ENCODE results near the gene TRHDE. TPM values are rescaled to one million over a fixed set of nuclear protein-coding genes. Genes with fewer than 3 reads are reported as not detected.

Gene TRHDE
- total and polyA plus RNA-seq, 2 donors (not counting 3 experiments of a cell fraction or from before 2014, with no cell fraction given), result not detected

DNA sequence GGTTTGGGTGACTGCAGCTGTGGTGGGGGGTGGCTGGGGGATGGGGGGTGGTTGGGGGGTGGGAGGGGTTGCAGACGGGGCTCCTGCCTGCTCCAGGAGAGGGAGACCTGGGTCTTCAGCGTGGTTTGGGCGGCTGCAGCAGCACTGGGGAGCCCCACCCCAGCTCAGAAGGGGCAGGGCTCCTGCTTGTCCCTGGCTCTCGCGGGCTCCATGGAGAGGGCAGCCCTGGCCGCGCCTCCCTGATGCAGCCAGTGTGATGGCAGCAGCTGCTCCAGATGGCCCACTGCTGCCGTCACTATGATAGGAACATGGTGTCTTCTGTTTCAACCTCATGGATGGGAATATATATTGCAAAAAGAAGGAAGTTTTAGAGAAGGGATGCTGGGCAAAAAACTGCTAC is 22.9 kb downstream of the TRHDE start:
- no peaks in the 10 kb centered on the region for H3K4me1 ChIP-seq (ENCODE audit: control insufficient read depth, extremely low read depth, insufficient read depth, low read length)
- no peak overlapping the region for H2AFZ ChIP-seq (ENCODE audit: low read depth, low read length)
- ChIA-PET POLR2A (no interaction called here), CTCF (no interaction called here)
- no TSS peak for BruUV-seq (replicated peaks)
- no peaks in the 10 kb centered on the region for H3K36me3 ChIP-seq (ENCODE audit: control insufficient read depth in 2 of 2, extremely low read depth in 1 of 2, insufficient read depth in 2 of 2, low read length in 2 of 2)
- no peak overlapping the region for H3K27ac ChIP-seq (ENCODE audit: insufficient read depth, low read depth, low read length)
- TF ChIP-seq JUN (IDR thresholded peaks at IDR 0.05; ENCODE audit: borderline replicate concordance, insufficient read depth, insufficient read length, low read depth) (no peak), POLR2AphosphoS5 (IDR thresholded peaks at IDR 0.05; ENCODE audit: insufficient read depth, low read depth, low read length) (no peak), FOS (IDR thresholded peaks at IDR 0.05; ENCODE audit: borderline replicate concordance, insufficient read depth, low read length) (no peak)
- TF ChIP-seq, protein P1, sequence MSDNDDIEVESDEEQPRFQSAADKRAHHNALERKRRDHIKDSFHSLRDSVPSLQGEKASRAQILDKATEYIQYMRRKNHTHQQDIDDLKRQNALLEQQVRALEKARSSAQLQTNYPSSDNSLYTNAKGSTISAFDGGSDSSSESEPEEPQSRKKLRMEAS (IDR thresholded peaks at IDR 0.05; ENCODE audit: insufficient read depth, insufficient read length), result no peak
- H3K79me2 ChIP-seq (ENCODE audit: control insufficient read depth, insufficient read depth, low read length), result no peaks in the 10 kb centered on the region
- intact Hi-C loops (cut with micrococcal nuclease), result no loop called here
- no peak overlapping the region for H3K4me3 ChIP-seq (replicated peaks in 1 of 3; ENCODE audit: insufficient read depth in 1 of 3, low read depth in 1 of 3, low read length in 3 of 3)
- dilution Hi-C loops (cut with MboI; ENCODE audit: extremely low pct_ligation_motif_present, low sequenced_read_pairs), result no loop called here
- peaks cover 7% of the 10 kb centered on the region for H3K9me3 ChIP-seq (replicated peaks; ENCODE audit: control insufficient read depth, insufficient read depth, low read length)
- no peak overlapping the region for H3K9ac ChIP-seq (replicated peaks; ENCODE audit: extremely low read depth, insufficient read depth, low read length)
- H3K9me1 ChIP-seq (replicated peaks; ENCODE audit: control insufficient read depth, extremely low read depth, insufficient read depth, low read length), result no peaks in the 10 kb centered on the region
- H3K27me3 ChIP-seq (ENCODE audit: control insufficient read depth in 2 of 2, insufficient read depth in 2 of 2, low read length in 2 of 2), result no peaks in the 10 kb centered on the region
- DNase-seq (ENCODE audit: low read depth, low spot score) (no peak), FAIRE-seq (no peak)
- H3K4me2 ChIP-seq (ENCODE audit: insufficient read depth, low read length), result no peak overlapping the region
- no peaks in the 10 kb centered on the region for H4K20me1 ChIP-seq (replicated peaks; ENCODE audit: control insufficient read depth, extremely low read depth, insufficient read depth, low read length)

DNA sequence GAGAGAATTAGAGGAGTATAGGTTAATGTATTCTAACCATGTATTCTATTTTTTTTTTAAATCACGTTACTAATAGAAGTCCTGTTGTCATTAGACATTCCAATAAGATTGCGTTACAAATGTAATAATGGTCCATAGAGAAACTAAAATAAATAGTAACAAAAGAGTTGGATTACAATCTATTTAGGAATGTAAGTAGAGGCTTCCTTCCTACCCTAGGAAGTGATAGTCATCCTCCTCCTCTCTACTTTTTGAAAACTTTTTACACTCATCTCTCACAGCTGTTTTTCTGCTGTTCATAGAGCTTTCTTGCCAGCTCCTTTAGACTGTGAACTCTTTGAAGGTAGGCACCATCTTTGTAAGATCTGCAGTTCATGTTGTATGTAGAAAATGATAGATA is 23.6 kb downstream of the TRHDE start:
- Histone ChIP-seq H3K79me2 (ENCODE audit: control insufficient read depth, insufficient read depth, low read length) (no peaks in the 10 kb centered on the region), H4K20me1 (replicated peaks; ENCODE audit: control insufficient read depth, extremely low read depth, insufficient read depth, low read length) (no peaks in the 10 kb centered on the region), H2AFZ (ENCODE audit: low read depth, low read length) (no peak overlapping the region), H3K9me1 (replicated peaks; ENCODE audit: control insufficient read depth, extremely low read depth, insufficient read depth, low read length) (no peaks in the 10 kb centered on the region), H3K9me3 (replicated peaks; ENCODE audit: control insufficient read depth, insufficient read depth, low read length) (peaks cover 7% of the 10 kb centered on the region), H3K9ac (replicated peaks; ENCODE audit: extremely low read depth, insufficient read depth, low read length) (no peak overlapping the region), H3K4me3 (replicated peaks in 1 of 3; ENCODE audit: insufficient read depth in 1 of 3, low read depth in 1 of 3, low read length in 3 of 3) (no peak overlapping the region), H3K4me1 (ENCODE audit: control insufficient read depth, extremely low read depth, insufficient read depth, low read length) (no peaks in the 10 kb centered on the region), H3K36me3 (ENCODE audit: control insufficient read depth in 2 of 2, extremely low read depth in 1 of 2, insufficient read depth in 2 of 2, low read length in 2 of 2) (no peaks in the 10 kb centered on the region), H3K4me2 (ENCODE audit: insufficient read depth, low read length) (no peak overlapping the region), H3K27ac (ENCODE audit: insufficient read depth, low read depth, low read length) (no peak overlapping the region), H3K27me3 (ENCODE audit: control insufficient read depth in 2 of 2, insufficient read depth in 2 of 2, low read length in 2 of 2) (no peaks in the 10 kb centered on the region)
- FAIRE-seq (no peak), DNase-seq (ENCODE audit: low read depth, low spot score) (no peak)
- intact Hi-C loops (cut with micrococcal nuclease), result no loop called here
- ChIA-PET CTCF (no interaction called here), POLR2A (no interaction called here)
- dilution Hi-C loops (cut with MboI; ENCODE audit: extremely low pct_ligation_motif_present, low sequenced_read_pairs), result no loop called here
- TF ChIP-seq POLR2A (IDR thresholded peaks at IDR 0.05; ENCODE audit: low read depth, low read length) (no peak), FOS (IDR thresholded peaks at IDR 0.05; ENCODE audit: borderline replicate concordance, insufficient read depth, low read length) (no peak), EZH2 (IDR thresholded peaks at IDR 0.05; ENCODE audit: borderline replicate concordance, low read depth, low read length, severe bottlenecking) (no peak), POLR2AphosphoS5 (IDR thresholded peaks at IDR 0.05; ENCODE audit: insufficient read depth, low read depth, low read length) (no peak), GATA2 (IDR thresholded peaks at IDR 0.05; ENCODE audit: insufficient read depth, insufficient read length, low read depth, low read length) (no peak), JUN (IDR thresholded peaks at IDR 0.05; ENCODE audit: borderline replicate concordance, insufficient read depth, insufficient read length, low read depth) (no peak), MYC (IDR thresholded peaks at IDR 0.05; ENCODE audit: low read depth, low read length) (no peak)
- TF ChIP-seq, protein P1 (IDR thresholded peaks at IDR 0.05; ENCODE audit: insufficient read depth, insufficient read length), result no peak
- TF ChIP-seq, protein P2, sequence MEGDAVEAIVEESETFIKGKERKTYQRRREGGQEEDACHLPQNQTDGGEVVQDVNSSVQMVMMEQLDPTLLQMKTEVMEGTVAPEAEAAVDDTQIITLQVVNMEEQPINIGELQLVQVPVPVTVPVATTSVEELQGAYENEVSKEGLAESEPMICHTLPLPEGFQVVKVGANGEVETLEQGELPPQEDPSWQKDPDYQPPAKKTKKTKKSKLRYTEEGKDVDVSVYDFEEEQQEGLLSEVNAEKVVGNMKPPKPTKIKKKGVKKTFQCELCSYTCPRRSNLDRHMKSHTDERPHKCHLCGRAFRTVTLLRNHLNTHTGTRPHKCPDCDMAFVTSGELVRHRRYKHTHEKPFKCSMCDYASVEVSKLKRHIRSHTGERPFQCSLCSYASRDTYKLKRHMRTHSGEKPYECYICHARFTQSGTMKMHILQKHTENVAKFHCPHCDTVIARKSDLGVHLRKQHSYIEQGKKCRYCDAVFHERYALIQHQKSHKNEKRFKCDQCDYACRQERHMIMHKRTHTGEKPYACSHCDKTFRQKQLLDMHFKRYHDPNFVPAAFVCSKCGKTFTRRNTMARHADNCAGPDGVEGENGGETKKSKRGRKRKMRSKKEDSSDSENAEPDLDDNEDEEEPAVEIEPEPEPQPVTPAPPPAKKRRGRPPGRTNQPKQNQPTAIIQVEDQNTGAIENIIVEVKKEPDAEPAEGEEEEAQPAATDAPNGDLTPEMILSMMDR (IDR thresholded peaks at IDR 0.05; ENCODE audit: extremely low read depth in 1 of 2, insufficient read depth in 1 of 2, low read depth in 1 of 2, low read length in 2 of 2), result no peak
- BruUV-seq (replicated peaks), result no TSS peak
